K562 (cell line): Measurements from ENCODE around the gene MCAT. TPM values are rescaled to one million over a fixed set of nuclear protein-coding genes. Genes with fewer than 3 reads are reported as not detected.
A peak's percentile ranks its signal among the peaks of the same experiment; 100 is the strongest.

Source experiments
- ATAC-seq: fragments of 200-7000 bp; cut with Tn5 transposase; 3 replicates; pipeline ENCODE4 v1.9.1; 2020; ENCODE audit warnings: moderate library complexity
- BruUV-seq: library from RNA; stranded (reverse); fragments of 400-500 nt; replicated peaks from 2 replicates; lab custom pipeline; 2021; lab: Mats Ljungman, UMichigan
- CTCF ChIA-PET: fragments of 300-600 bp; formaldehyde crosslinking; extraction: SDS; loops from one replicate; lab custom pipeline; 2021; ENCODE audit warnings: low intra/inter-chr PET ratio; lab: Yijun Ruan, JAX
- POLR2A ChIA-PET: fragments of 300-600, 350-650 bp; sonication (Branson Sonifier 250); formaldehyde crosslinking; extraction: SDS; loops from one replicate; lab custom pipeline; 2021; ENCODE audit warnings: antibody characterized with exemption, inconsistent platforms; lab: Yijun Ruan, JAX
- DNase-seq, 4 experiments: peaks; one replicate each; pipeline versions ENCODE4 v3.0.0 to v3.0.0-alpha.2; 2011 to 2018; ENCODE audit warnings: low spot score in 3 of 4, mixed read lengths in 3 of 4; ENCODE audit errors: extremely low read depth in 1 of 4
- FAIRE-seq: peaks from 2 replicates; lab custom pipeline; 2011; peaks lifted over from hg19 to GRCh38; lab: Jason Lieb, UNC
- H2AFZ ChIP-seq: 2 replicates; pipeline ENCODE4 v1.6.0; 2011; ENCODE audit warnings: low read depth, low read length, control low read depth, inconsistent platforms
- H3K27ac ChIP-seq: fragments of 200-600 bp; 3 replicates; pipeline ENCODE4 v1.8.0; 2011; ENCODE audit warnings: low read depth, mild to moderate bottlenecking, control low read depth, inconsistent platforms, low read length, moderate library complexity, mixed read lengths; ENCODE audit errors: extremely low read depth
- H3K27me3 ChIP-seq, 2 experiments: fragments of 300-600 bp in 1 of 2; 2 replicates in 1 of 2; 3 replicates in 1 of 2; pipeline versions ENCODE4 v1.6.0 to v1.8.0; 2011; ENCODE audit warnings: inconsistent platforms in 2 of 2, low read length in 2 of 2, mild to moderate bottlenecking in 1 of 2, mixed read lengths in 1 of 2, moderate library complexity in 1 of 2; ENCODE audit not compliant: control insufficient read depth in 2 of 2, insufficient read depth in 2 of 2
- H3K36me3 ChIP-seq: fragments of 300-600 bp; 3 replicates; pipeline ENCODE4 v1.8.0; 2011; ENCODE audit warnings: mild to moderate bottlenecking, low read length, inconsistent platforms; ENCODE audit not compliant: control insufficient read depth, insufficient read depth
- H3K4me1 ChIP-seq, 2 experiments: fragments of 200-600 bp in 1 of 2; replicated peaks in 1 of 2; 2 replicates in 1 of 2; 3 replicates in 1 of 2; pipeline versions ENCODE4 v1.5.1 to v1.8.0; 2011; ENCODE audit warnings: inconsistent platforms in 2 of 2, low read length in 2 of 2, mild to moderate bottlenecking in 1 of 2, mixed read lengths in 1 of 2, moderate library complexity in 1 of 2; ENCODE audit not compliant: control insufficient read depth in 2 of 2, insufficient read depth in 2 of 2
- H3K4me2 ChIP-seq: 2 replicates; pipeline ENCODE4 v1.6.1; 2011; ENCODE audit warnings: low read length, control low read depth, inconsistent platforms, mixed read lengths; ENCODE audit not compliant: insufficient read depth
- H3K4me3 ChIP-seq: fragments of 200-600 bp; sonication (generic), shearing (Covaris generic); 2 replicates; pipeline ENCODE4 v1.5.1; 2016; ENCODE audit warnings: control low read depth, inconsistent platforms
- H3K79me2 ChIP-seq: fragments of 200-600 bp; 3 replicates; pipeline ENCODE4 v1.8.0; 2011; ENCODE audit warnings: low read length, inconsistent platforms; ENCODE audit not compliant: control insufficient read depth, insufficient read depth
- H3K9ac ChIP-seq, 2 experiments: 2 replicates each; pipeline versions ENCODE4 v1.6.0 to v1.6.1; 2011; ENCODE audit warnings: low read depth in 2 of 2, low read length in 2 of 2, control low read depth in 1 of 2, inconsistent platforms in 1 of 2, mild to moderate bottlenecking in 1 of 2, mixed read lengths in 1 of 2; ENCODE audit not compliant: insufficient read depth in 1 of 2
- H3K9me1 ChIP-seq: one replicate; pipeline ENCODE4 v1.6.0; 2011; ENCODE audit warnings: inconsistent platforms, mild to moderate bottlenecking, low read length, moderate library complexity; ENCODE audit not compliant: control insufficient read depth, insufficient read depth
- H3K9me3 ChIP-seq: replicated peaks from 2 replicates; pipeline ENCODE4 v1.5.1; 2011; ENCODE audit warnings: low read depth, low read length, inconsistent platforms; ENCODE audit not compliant: control insufficient read depth, insufficient read depth
- H4K20me1 ChIP-seq: replicated peaks from 2 replicates; pipeline ENCODE4 v1.6.1; 2011; ENCODE audit warnings: low read length, inconsistent platforms, mixed read lengths; ENCODE audit not compliant: control insufficient read depth, insufficient read depth
- ATF3 ChIP-seq, 2 experiments: fragments of 450-650 bp in 1 of 2; sonication (generic) in 1 of 2; formaldehyde crosslinking in 1 of 2; IDR thresholded peaks in 1 of 2; conservative IDR thresholded peaks in 1 of 2; 2 replicates each; pipeline versions ENCODE4 v1.6.1 to v1.8.1; 2016 to 2023; ENCODE audit warnings: mild to moderate bottlenecking in 2 of 2, moderate library complexity in 2 of 2, inconsistent platforms in 1 of 2, missing genetic modification reagents in 1 of 2
- CGGBP1 ChIP-seq: fragments of 250-450 bp; sonication (Bioruptor Pico); IDR thresholded peaks from 2 replicates; pipeline ENCODE4 v1.9.0; 2021; ENCODE audit warnings: mild to moderate bottlenecking
- EGR1 ChIP-seq: fragments of 450-650 bp; conservative IDR thresholded peaks from 2 replicates; pipeline ENCODE4 v1.6.1; 2017; ENCODE audit warnings: mild to moderate bottlenecking
- GTF2E2 ChIP-seq: fragments of 200-800 bp; sonication (Bioruptor generic); IDR thresholded peaks from 2 replicates; pipeline ENCODE4 v1.6.1; 2016; ENCODE audit warnings: missing genetic modification characterization, missing compliant biosample characterization
- HMGN3 ChIP-seq: IDR thresholded peaks from 2 replicates; pipeline ENCODE4 v1.6.1; 2011; ENCODE audit warnings: borderline replicate concordance, low read depth, mild to moderate bottlenecking, mixed read lengths, low read length; ENCODE audit not compliant: insufficient read length; ENCODE audit errors: extremely low read depth
- KAT8 ChIP-seq: fragments of 450-650 bp; IDR thresholded peaks from 2 replicates; pipeline ENCODE4 v1.6.1; 2016; ENCODE audit warnings: low read depth, mild to moderate bottlenecking
- NFATC3 ChIP-seq: fragments of 450-650 bp; IDR thresholded peaks from 2 replicates; pipeline ENCODE4 v1.6.1; 2017; ENCODE audit warnings: mild to moderate bottlenecking
- POLR2G ChIP-seq: fragments of 200-400 bp; formaldehyde crosslinking; IDR thresholded peaks from 2 replicates; pipeline ENCODE4 v1.6.1; 2017; ENCODE audit warnings: low read depth, mild to moderate bottlenecking, antibody characterized with exemption, low read length, moderate library complexity
- RBFOX2 ChIP-seq: fragments of 200-400 bp; formaldehyde crosslinking; IDR thresholded peaks from 2 replicates; pipeline ENCODE4 v1.6.1; 2017; ENCODE audit warnings: low read depth, mild to moderate bottlenecking, low read length, moderate library complexity
- TBP ChIP-seq: optimal IDR thresholded peaks from 2 replicates; pipeline ENCODE3; 2011; ENCODE audit warnings: low read depth, low read length, improper control_type of control experiment
- ZBTB49 ChIP-seq: sonication (generic); formaldehyde crosslinking; IDR thresholded peaks from 2 replicates; pipeline ENCODE4 v1.8.0; 2022; ENCODE audit warnings: missing genetic modification reagents, mild to moderate bottlenecking, borderline replicate concordance
- ZC3H4 ChIP-seq: sonication (generic); formaldehyde crosslinking; IDR thresholded peaks from 2 replicates; pipeline ENCODE4 v1.9.0; 2021; ENCODE audit warnings: missing genetic modification reagents, borderline replicate concordance
- ZKSCAN8 ChIP-seq: fragments of 200-800 bp; sonication (Bioruptor generic); IDR thresholded peaks from 2 replicates; pipeline ENCODE4 v1.6.1; 2016; ENCODE audit warnings: missing genetic modification characterization, missing compliant biosample characterization
- ZNF133 ChIP-seq: fragments of 250-450 bp; sonication (Bioruptor Pico); IDR thresholded peaks from 2 replicates; pipeline ENCODE4 v1.4.0; 2020; ENCODE audit warnings: mild to moderate bottlenecking
- ZNF324 ChIP-seq: fragments of 250-450 bp; sonication (Bioruptor Pico); IDR thresholded peaks from 2 replicates; pipeline ENCODE4 v1.4.0; 2020; ENCODE audit warnings: mild to moderate bottlenecking
- ZNF511 ChIP-seq: sonication (generic); formaldehyde crosslinking; IDR thresholded peaks from 2 replicates; pipeline ENCODE4 v1.8.0; 2022; ENCODE audit warnings: mild to moderate bottlenecking, missing genetic modification reagents
- WGBS: fragments of 100-300 bp; shearing (Covaris generic); methylation state at CpG from one replicate; pipeline ENCODE4 v1.1.6; 2016; ENCODE audit warnings: low coverage, mixed read lengths; ENCODE audit not compliant: insufficient coverage; ENCODE audit errors: missing lambda C conversion rate; 5-methylcytosine and 5-hydroxymethylcytosine counted together
- in situ Hi-C: fragments of 300-500 bp; cut with MboI; formaldehyde crosslinking; loops from 4 replicates; pipeline ENCODE4 v1.15.0; 2018; ENCODE audit warnings: inconsistent platforms, mixed read lengths
- intact Hi-C: fragments of 100-400 bp; cut with micrococcal nuclease; formaldehyde crosslinking; loops from 2 replicates; pipeline ENCODE4 v1.14.2; 2022
- polyA plus RNA-seq, 8 experiments: library from polyadenylated mRNA; depleted of rRNA in 4 of 8; stranded (reverse) in 5 of 8; unstranded in 3 of 8; fragments of >200 nt; fragmentation: Nextera tagmentation in 2 of 8; fragmentation: Illumina TruSeq in 1 of 8; extraction: Ambion mirVana in 2 of 8; extraction: Trizol in 1 of 8; gene quantifications; 2 replicates each; pipeline versions ENCODE4 v1.2.1 to v1.2.3, GENCODE V29; 2011 to 2014; ENCODE audit warnings: inconsistent platforms in 1 of 8, missing spikeins in 1 of 8
- total RNA-seq, 7 experiments: library from RNA; depleted of rRNA in 6 of 7; stranded (reverse); fragments of >200 nt in 6 of 7; fragmentation: Illumina TruSeq in 2 of 7; extraction: Trizol in 2 of 7; gene quantifications; 2 replicates each; pipeline versions ENCODE4 v1.2.1 to v1.2.3, GENCODE V29; 2011 to 2021; ENCODE audit warnings: low replicate concordance in 1 of 7

The MCAT gene
- total and polyA plus RNA-seq, 9 of the 15 experiments (the other 6 are each of a cell fraction or from before 2014, with no cell fraction given): 3.3 to 27.8 (median 13.9) TPM

- no peak for TF ChIP-seq ZNF324
- TF ChIP-seq ZNF133 (CRISPR knock-in tag): no peak
- TF ChIP-seq, all 486 proteins: peak for 0
These were observed 31.8 kb upstream of the MCAT start (continued) for GRCh38 chr22:43174941-43175531.

GRCh38 chr22:43173976-43174720 is 30.9 kb upstream of the MCAT start:
- Histone ChIP-seq H3K27ac (no peak overlapping the region), H3K27me3 (no peaks in the 10 kb centered on the region), H3K79me2 (no peaks in the 10 kb centered on the region), H3K9ac (no peak overlapping the region), H3K9me3 (no peaks in the 10 kb centered on the region), H3K9me1 (no peaks in the 10 kb centered on the region), H3K4me3 (no peak overlapping the region), H3K4me2 (no peak overlapping the region), H3K36me3 (peaks cover 86% of the 10 kb centered on the region), H3K4me1 (peaks cover 0 to 14% of the 10 kb centered on the region in 2 experiments; a peak in 2 of 5 replicates), H2AFZ (no peak overlapping the region), H4K20me1 (no peaks in the 10 kb centered on the region)
- WGBS: 91% methylated on average over 15 of the region's 39 CpGs
- no TSS peak for BruUV-seq
- no peak for DNase-seq
- no peak for FAIRE-seq
- ATAC-seq: no peak
- ChIA-PET CTCF (no interaction called here), POLR2A (interaction anchor here (1.6 kb wide), 1 partner anchor 10 kb away, joined by 5 read pairs; no protein-coding TSS in a partner anchor)
- intact Hi-C loops (no loop called here), in situ Hi-C loops (no loop called here)
- TF ChIP-seq KAT8 (no peak), ATF3 (IDR thresholded peaks at IDR 0.05) (no peak), ATF3 (CRISPR knock-in tag; conservative IDR thresholded peaks at IDR 0.05) (no peak), NFATC3 (no peak), CGGBP1 (CRISPR knock-in tag) (no peak), GTF2E2 (tag) (no peak), ZC3H4 (CRISPR knock-in tag) (no peak), HMGN3 (no peak), ZBTB49 (CRISPR knock-in tag) (no peak), ZKSCAN8 (no peak), EGR1 (no peak), TBP (no peak), ZNF511 (CRISPR knock-in tag) (no peak), RBFOX2 (peak; percentile 46), POLR2G (peak; percentile 61)
